ENCODE measurements around the gene CABP1. TPM values are rescaled to one million over a fixed set of nuclear protein-coding genes. Genes with fewer than 3 reads are reported as not detected.
A peak's percentile ranks its signal among the peaks of the same experiment; 100 is the strongest.

The CABP1 gene
- total and polyA plus RNA-seq, 2 experiments from 2014 or later: not detected

- H3K4me1 ChIP-seq (ENCODE audit: low read depth): peaks cover 25% of the 10 kb centered on the region
- H3K36me3 ChIP-seq: no peaks in the 10 kb centered on the region
- no peaks in the 10 kb centered on the region for H3K9me3 ChIP-seq (ENCODE audit: low read depth)
- H3K4me3 ChIP-seq: peak overlapping the region; percentile 85
- H3K27ac ChIP-seq: peak overlapping the region; percentile 97
- peak; percentile 98 to 100 for DNase-seq (ENCODE audit: low read depth in 1 of 2, low spot score in 1 of 2)
- TF ChIP-seq CTCF (IDR thresholded peaks at IDR 0.05; ENCODE audit: low read depth, low read length): no peak
- H3K27me3 ChIP-seq: no peaks in the 10 kb centered on the region
These were observed 45.8 kb downstream of the CABP1 start for GRCh38 chr12:120686151-120686689.

- peak; percentile 98 for DNase-seq (ENCODE audit: low read depth in 1 of 2, low spot score in 1 of 2)
- H3K9me3 ChIP-seq (ENCODE audit: low read depth): no peaks in the 10 kb centered on the region
- peaks cover 25% of the 10 kb centered on the region for H3K4me1 ChIP-seq (ENCODE audit: low read depth)
- TF ChIP-seq CTCF (IDR thresholded peaks at IDR 0.05; ENCODE audit: low read depth, low read length): no peak
- peak within 1 kb of the TSS; percentile 97 for H3K27ac ChIP-seq
- no peaks in the 10 kb centered on the region for H3K27me3 ChIP-seq
- H3K4me3 ChIP-seq: peak within 1 kb of the TSS; percentile 85
- no peaks in the 10 kb centered on the region for H3K36me3 ChIP-seq
These were observed 46.5 kb downstream of the CABP1 start, which contains the start of gene MLEC for GRCh38 chr12:120686690-120687577. TSS of gene MLEC (plus strand) at chr12:120687149. CDS start at chr12:120687297, 148 bp downstream.

- H3K4me1 ChIP-seq (ENCODE audit: low read depth): peaks cover 25% of the 10 kb centered on the region
- TF ChIP-seq CTCF (IDR thresholded peaks at IDR 0.05; ENCODE audit: low read depth, low read length): no peak
- DNase-seq (ENCODE audit: low read depth in 1 of 2, low spot score in 1 of 2): peak; percentile 42 to 47
- no peaks in the 10 kb centered on the region for H3K9me3 ChIP-seq (ENCODE audit: low read depth)
- H3K27ac ChIP-seq: peak overlapping the region; percentile 97
- H3K4me3 ChIP-seq: peak overlapping the region; percentile 85
- H3K27me3 ChIP-seq: no peaks in the 10 kb centered on the region
- H3K36me3 ChIP-seq: no peaks in the 10 kb centered on the region
These were observed 47.3 kb downstream of the CABP1 start for GRCh38 chr12:120687578-120688289.

- TF ChIP-seq CTCF (IDR thresholded peaks at IDR 0.05; ENCODE audit: low read depth, low read length): no peak
- Histone ChIP-seq H3K4me3 (peak overlapping the region; percentile 85), H3K27me3 (no peaks in the 10 kb centered on the region), H3K27ac (peak overlapping the region; percentile 97), H3K9me3 (ENCODE audit: low read depth) (no peaks in the 10 kb centered on the region), H3K36me3 (no peaks in the 10 kb centered on the region), H3K4me1 (ENCODE audit: low read depth) (peaks cover 25% of the 10 kb centered on the region)
- peak; percentile 18 to 33 for DNase-seq (ENCODE audit: low read depth in 1 of 2, low spot score in 1 of 2)
These were observed 48.2 kb downstream of the CABP1 start for GRCh38 chr12:120688527-120689071.

GRCh38 chr12:120689397-120690082 lies 49.1 kb downstream of the CABP1 start:
- DNase-seq (ENCODE audit: low read depth in 1 of 2, low spot score in 1 of 2): no peak
- TF ChIP-seq CTCF (IDR thresholded peaks at IDR 0.05; ENCODE audit: low read depth, low read length): no peak
- peaks cover 25% of the 10 kb centered on the region for H3K4me1 ChIP-seq (ENCODE audit: low read depth)
- H3K36me3 ChIP-seq: peaks cover 4% of the 10 kb centered on the region
- peak overlapping the region; percentile 85 for H3K4me3 ChIP-seq
- H3K27ac ChIP-seq: no peak overlapping the region
- H3K27me3 ChIP-seq: no peaks in the 10 kb centered on the region
- H3K9me3 ChIP-seq (ENCODE audit: low read depth): no peaks in the 10 kb centered on the region
